GM20431 (cell line): ENCODE data around the gene DOK1.

ENCODE experiments used
- in situ Hi-C: fragments of 300-500 bp; cut with MseI, MboI; formaldehyde crosslinking; loops from one replicate; pipeline ENCODE4 v1.15.0; 2020; ENCODE audit warnings: low sequenced_read_pairs; ENCODE audit not compliant: unreplicated experiment

Gene DOK1

GRCh38 chr2:74564222-74564621 lies 9.7 kb downstream of the DOK1 start:
- in situ Hi-C loops, result no loop called here

- in situ Hi-C loops, result no loop called here
Observed at GRCh38 chr2:74566076-74566753, 11.7 kb downstream of the DOK1 start.

- in situ Hi-C loops, result no loop called here
Observed at GRCh38 chr2:74566754-74567085, 12.2 kb downstream of the DOK1 start.

DNA sequence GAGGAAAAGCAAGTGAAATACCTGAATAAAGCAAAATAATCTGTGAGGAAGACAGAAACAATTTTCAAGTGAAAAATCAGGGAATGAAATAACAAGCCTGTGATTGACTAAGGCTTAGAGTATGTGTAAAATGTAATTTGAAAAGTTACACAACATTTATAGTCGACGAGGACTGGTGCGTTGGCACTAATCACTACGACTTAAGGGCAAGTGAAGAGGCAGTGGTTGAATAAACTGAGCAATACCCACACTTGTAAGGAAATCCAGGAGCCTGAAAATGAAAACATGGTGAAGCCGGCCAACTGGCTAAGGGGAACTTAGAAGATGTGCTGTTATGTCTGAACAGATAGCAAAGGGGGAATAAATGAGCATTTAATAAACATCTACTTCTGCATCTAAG lies 13.4 kb downstream of the DOK1 start:
- in situ Hi-C loops, result no loop called here

DNA sequence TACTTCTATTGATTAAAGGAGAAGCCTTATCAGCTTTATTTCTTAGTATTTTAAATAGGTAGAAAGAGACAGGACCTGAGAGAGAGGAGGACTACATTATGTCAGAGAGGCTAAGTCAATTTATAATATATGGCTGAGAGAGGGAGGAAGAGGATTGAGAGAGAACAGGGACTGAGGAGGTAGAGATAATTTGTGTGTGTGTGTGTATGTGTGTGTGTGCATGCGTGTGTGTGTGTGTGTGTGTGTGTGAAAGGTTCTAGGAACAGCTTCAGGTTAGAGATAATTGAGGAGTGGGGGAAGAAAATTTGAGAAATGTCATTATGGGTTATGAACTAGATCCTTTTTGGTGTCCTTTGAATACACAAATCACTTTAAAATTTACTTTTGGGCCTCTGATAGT lies 15.2 kb downstream of the DOK1 start:
- in situ Hi-C loops, result loop anchor here (10.0 kb wide), 1 partner anchor 265 kb away; the partner anchor contains the start of gene HK2

- in situ Hi-C loops, result loop anchor here (10.0 kb wide), 1 partner anchor 264 kb away; the partner anchor contains the start of gene HK2
Observed at GRCh38 chr2:74571058-74571457, 16.5 kb downstream of the DOK1 start.

GRCh38 chr2:74572178-74572925 lies 17.8 kb downstream of the DOK1 start:
- in situ Hi-C loops, result loop anchor here (10.0 kb wide), 1 partner anchor 262 kb away; the partner anchor contains the start of gene HK2

GRCh38 chr2:74573747-74574562 lies 19.4 kb downstream of the DOK1 start:
- in situ Hi-C loops, result loop anchor here (10.0 kb wide), 1 partner anchor 261 kb away; the partner anchor contains the start of gene HK2

DNA sequence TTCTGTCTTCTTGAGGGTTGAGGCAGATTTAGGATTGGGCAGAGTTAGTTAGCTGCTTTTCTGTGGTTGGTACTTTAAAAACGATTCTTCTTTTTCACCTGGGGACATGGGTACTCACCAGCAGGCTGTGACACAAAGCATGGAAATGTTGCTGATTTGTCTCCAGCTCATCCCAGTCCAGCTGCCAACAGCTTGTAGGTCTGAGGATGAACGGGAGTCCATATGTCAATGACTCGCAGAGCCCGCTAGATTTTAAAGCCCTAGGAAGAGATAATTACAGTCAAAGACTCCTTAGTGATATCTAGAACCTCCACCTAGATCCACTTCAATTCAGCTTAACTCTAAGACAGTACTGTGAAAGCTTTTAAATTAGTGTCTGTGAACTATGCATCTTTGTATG lies 20.8 kb downstream of the DOK1 start:
- in situ Hi-C loops, result loop anchor here (10.0 to 25.0 kb wide), 2 partner anchors 88 to 259 kb away; partner anchors contain the start of genes CCDC142, HK2, LBX2 and TTC31

- in situ Hi-C loops, result loop anchor here (10.0 to 25.0 kb wide), 2 partner anchors 89 to 258 kb away; partner anchors contain the start of genes CCDC142, HK2, LBX2 and TTC31
Observed at GRCh38 chr2:74576211-74576862, 21.8 kb downstream of the DOK1 start.

- in situ Hi-C loops, result loop anchor here (10.0 to 25.0 kb wide), 2 partner anchors 90 to 258 kb away; partner anchors contain the start of genes CCDC142, HK2, LBX2 and TTC31
Observed at GRCh38 chr2:74576863-74577229, 22.3 kb downstream of the DOK1 start.

DNA sequence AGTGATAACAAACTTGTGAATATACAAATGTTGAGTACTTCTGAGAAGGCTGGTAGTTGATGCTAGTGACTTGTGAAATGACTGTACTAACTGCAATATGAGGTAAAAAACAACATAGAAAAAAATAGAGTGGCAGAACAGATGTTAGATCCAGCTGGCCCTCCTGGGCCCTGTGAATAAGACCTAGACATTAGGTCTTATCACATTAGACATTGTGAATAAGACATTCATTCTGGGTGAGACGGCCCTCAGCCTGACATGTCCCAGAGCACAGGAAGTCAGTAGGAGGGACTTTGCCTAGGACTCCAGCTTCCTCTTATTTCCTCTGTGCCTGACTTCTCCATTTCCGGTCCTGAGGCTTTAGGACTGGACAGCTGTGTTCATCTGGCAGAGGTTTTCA lies 22.9 kb downstream of the DOK1 start:
- in situ Hi-C loops, result loop anchor here (10.0 to 25.0 kb wide), 2 partner anchors 90 to 257 kb away; partner anchors contain the start of genes CCDC142, HK2, LBX2 and TTC31

GRCh38 chr2:74578408-74578807 lies 23.9 kb downstream of the DOK1 start:
- in situ Hi-C loops, result loop anchor here (10.0 to 25.0 kb wide), 2 partner anchors 91 to 256 kb away; partner anchors contain the start of genes CCDC142, HK2, LBX2 and TTC31

GRCh38 chr2:74581463-74581862 lies 26.9 kb downstream of the DOK1 start:
- in situ Hi-C loops, result loop anchor here (25.0 kb wide), 1 partner anchor 94 kb away; the partner anchor contains the start of genes CCDC142, LBX2 and TTC31

GRCh38 chr2:74582184-74582583 lies 27.7 kb downstream of the DOK1 start:
- in situ Hi-C loops, result loop anchor here (25.0 kb wide), 1 partner anchor 95 kb away; the partner anchor contains the start of genes CCDC142, LBX2 and TTC31

GRCh38 chr2:74583504-74583903 lies 29.0 kb downstream of the DOK1 start:
- in situ Hi-C loops, result loop anchor here (25.0 kb wide), 1 partner anchor 96 kb away; the partner anchor contains the start of genes CCDC142, LBX2 and TTC31

- in situ Hi-C loops, result loop anchor here (25.0 kb wide), 1 partner anchor 97 kb away; the partner anchor contains the start of genes CCDC142, LBX2 and TTC31
Observed at GRCh38 chr2:74584088-74584645, 29.6 kb downstream of the DOK1 start.

DNA sequence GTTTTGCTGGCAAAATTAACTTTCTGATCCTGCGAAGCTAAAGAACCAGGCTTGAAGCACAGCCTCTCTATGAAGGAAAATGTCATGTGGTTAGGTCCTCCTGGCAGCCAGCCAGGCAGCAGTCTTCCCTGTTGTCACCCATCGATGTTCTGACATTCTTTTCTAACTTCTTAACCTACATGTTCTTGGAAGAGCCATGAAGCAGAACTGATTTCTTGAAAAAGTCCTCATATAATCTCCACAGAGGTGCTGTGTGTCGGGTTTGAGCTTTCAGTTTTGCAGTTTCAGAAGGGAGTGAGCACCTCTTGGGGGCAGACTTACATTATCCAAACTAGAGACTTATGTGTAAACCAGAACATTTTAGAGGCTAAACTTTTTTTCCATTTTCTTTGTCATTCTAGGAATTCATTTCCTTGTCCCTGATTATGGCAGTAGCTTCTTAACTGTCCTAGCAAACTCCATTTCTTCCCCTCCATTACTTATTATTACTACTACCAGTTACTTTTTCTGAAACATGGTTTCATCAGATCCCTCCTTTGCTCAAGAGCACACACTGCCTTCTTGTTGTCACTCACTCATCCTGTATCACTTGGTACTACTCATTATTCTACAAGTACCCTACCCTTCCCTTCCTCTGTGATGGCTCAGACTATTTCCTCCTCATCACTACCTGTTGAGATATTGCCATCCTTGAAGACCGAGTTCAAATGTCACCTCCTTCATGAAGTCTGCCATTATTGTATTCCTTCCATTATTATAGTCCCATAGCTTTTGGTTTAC lies 31.1 kb downstream of the DOK1 start:
- in situ Hi-C loops, result loop anchor here (25.0 kb wide), 1 partner anchor 98 kb away; the partner anchor contains the start of genes CCDC142, LBX2 and TTC31
